Measurements from ENCODE around the gene AP3D1. TPM values are rescaled to one million over a fixed set of nuclear protein-coding genes. Genes with fewer than 3 reads are reported as not detected.
"Not testable (repeated sequence)": the region's sequence is repeated elsewhere in the genome, so short reads cannot be mapped to it uniquely, and the experiment has no call there.

AP3D1 gene
- total RNA-seq, 8 experiments from 2014 or later: 59.6 to 122 (median 78.8) TPM

- in situ Hi-C loops (cut with MboI; ENCODE audit: low pct_unique_long_range_greater_than_20kb in 2 of 9, low sequenced_read_pairs in 9 of 9, unreplicated experiment in 9 of 9): no loop called here
These were observed 11.8 kb downstream of the AP3D1 start for GRCh38 chr19:2139385-2140137.

GRCh38 chr19:2138061-2138728 is 13.2 kb downstream of the AP3D1 start:
- 80 to 100% (median 92%) methylated on average over 3 to 6 of the region's 23 CpGs; no CpG with 5 or more reads in 5 of the 10 experiments for WGBS, 10 experiments
- no peak overlapping the region for H3K27ac ChIP-seq
- no peak overlapping the region for H3K4me3 ChIP-seq
- no peak for ATAC-seq (replicated peaks in 6 of 8)
- no peaks in the 10 kb centered on the region for H3K4me1 ChIP-seq (replicated peaks in 1 of 2)
- in situ Hi-C loops (cut with MboI; ENCODE audit: low pct_unique_long_range_greater_than_20kb in 2 of 9, low sequenced_read_pairs in 9 of 9, unreplicated experiment in 9 of 9): no loop called here

More at GRCh38 chr19:2139385-2140137, 11.8 kb downstream of the AP3D1 start:
- 86 to 100% (median 88%) methylated on average over 2 to 4 of the region's 22 CpGs; no CpG with 5 or more reads in 6 of the 10 experiments for WGBS, 10 experiments
- H3K4me1 ChIP-seq (replicated peaks in 1 of 2): no peaks in the 10 kb centered on the region
- no peak for ATAC-seq (replicated peaks in 6 of 8)
- H3K4me3 ChIP-seq: no peak overlapping the region
- no peak overlapping the region for H3K27ac ChIP-seq

- no peak overlapping the region for H3K27ac ChIP-seq
- in situ Hi-C loops (cut with MboI; ENCODE audit: low pct_unique_long_range_greater_than_20kb in 2 of 9, low sequenced_read_pairs in 9 of 9, unreplicated experiment in 9 of 9): no loop called here
- no peak for ATAC-seq (replicated peaks in 6 of 8)
- H3K4me1 ChIP-seq (replicated peaks in 1 of 2): no peaks in the 10 kb centered on the region
- no peak overlapping the region for H3K4me3 ChIP-seq
- whole genome bisulfite sequencing, 10 experiments: 96 to 100% (median 100%) methylated on average over 2 to 4 of the region's 23 CpGs; no CpG with 5 or more reads in 7 of the 10 experiments
These were observed 14.6 kb downstream of the AP3D1 start for GRCh38 chr19:2136796-2137195.

DNA sequence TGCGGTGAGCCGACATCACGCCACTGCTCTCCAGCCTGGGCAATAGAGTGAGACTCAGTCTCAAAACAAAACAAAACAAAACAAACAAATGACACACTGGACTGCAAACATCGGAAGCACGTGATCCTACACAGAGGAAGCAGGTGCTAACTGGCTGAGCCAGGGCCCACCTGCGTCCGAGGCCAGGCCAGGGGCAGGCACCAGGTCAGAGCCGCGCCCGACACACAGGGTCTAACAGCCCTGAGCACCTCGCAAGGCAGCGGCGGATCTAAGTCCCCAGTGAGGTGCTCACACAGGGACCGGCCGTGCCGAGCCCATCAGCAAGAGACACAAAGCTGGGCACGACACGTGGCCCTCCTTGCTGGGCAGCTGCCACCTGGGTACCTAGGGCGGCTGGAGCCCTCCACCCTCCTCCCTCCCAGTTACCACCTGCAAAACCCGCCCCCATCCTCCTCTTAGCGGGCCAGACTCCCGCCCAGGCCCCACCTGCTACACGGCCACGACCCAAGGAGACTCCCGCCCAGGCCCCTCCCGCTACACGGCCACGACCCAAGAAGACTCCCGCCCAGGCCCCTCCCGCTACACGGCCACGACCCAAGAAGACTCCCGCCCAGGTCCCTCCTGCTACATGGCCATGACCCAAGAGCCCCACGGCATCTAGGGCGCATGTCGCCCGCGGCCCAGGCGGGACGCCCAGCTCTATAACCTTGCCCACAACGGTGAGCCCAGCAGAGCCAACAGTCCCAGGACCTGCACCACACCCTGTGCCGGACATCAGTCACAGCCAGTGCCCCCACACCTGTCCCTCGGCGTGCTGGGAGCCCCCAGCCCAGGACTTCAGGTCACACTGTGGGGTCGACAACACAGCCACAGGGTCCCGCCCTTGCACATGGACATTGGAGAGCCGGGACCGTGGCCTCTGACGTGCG is 15.6 kb downstream of the AP3D1 start:
- in situ Hi-C loops (cut with MboI; ENCODE audit: low pct_unique_long_range_greater_than_20kb in 2 of 9, low sequenced_read_pairs in 9 of 9, unreplicated experiment in 9 of 9): no loop called here
- ATAC-seq (replicated peaks in 6 of 8): peak in 5 of 8 experiments; percentile 15 to 32 (median 28)
- Histone ChIP-seq H3K4me1 (replicated peaks in 1 of 2) (no peaks in the 10 kb centered on the region), H3K4me3 (no peak overlapping the region), H3K27ac (no peak overlapping the region)
- WGBS, 10 experiments: 79 to 100% (median 95%) methylated on average over 1 to 5 of the region's 50 CpGs; no CpG with 5 or more reads in 2 of the 10 experiments

DNA sequence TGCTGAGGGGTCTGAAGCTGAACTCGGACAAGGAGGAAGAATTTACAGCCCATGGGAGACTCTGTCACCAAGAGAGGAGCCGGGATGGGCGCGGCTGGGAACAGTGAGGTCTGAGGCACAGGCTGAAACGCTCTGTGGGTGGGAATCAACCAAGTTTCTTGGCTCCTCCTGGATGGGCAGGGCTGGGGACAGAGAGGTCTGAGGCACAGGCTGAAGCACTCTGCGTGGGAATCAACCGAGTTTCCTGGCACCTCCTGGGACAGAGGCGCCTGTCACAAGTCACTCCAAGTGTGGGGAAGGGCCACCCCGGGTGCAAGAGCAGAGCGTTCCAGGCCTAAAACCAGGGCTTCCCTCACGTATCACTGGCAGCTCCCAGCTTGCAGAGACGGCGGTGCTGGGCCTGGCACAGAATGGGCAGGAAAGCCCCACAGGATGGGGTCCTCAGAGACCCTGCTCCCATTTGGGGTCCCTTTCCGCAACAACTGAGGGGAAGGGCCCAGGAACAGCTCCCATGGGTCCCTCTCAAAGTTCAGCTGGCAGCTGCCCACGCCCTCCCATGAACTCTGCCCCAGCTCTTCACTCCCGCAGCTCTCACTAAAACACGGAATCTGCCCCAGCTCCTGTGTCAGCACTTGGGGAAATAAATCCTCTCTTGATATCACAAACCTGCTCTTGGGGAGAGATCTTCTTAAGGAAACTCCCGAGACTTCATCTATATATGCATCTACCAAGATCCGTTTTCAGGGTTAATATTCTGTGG is 18.5 kb downstream of the AP3D1 start:
- WGBS, 10 experiments: 10 to 100% (median 69%) methylated on average over 2 to 10 of the region's 19 CpGs; no CpG with 5 or more reads in 3 of the 10 experiments
- peak in 2 of 8 experiments; percentile 93 to 95 for ATAC-seq (replicated peaks in 6 of 8)
- Histone ChIP-seq H3K4me3 (no peak overlapping the region), H3K4me1 (replicated peaks in 1 of 2) (no peaks in the 10 kb centered on the region), H3K27ac (no peak overlapping the region)
- in situ Hi-C loops (cut with MboI; ENCODE audit: low pct_unique_long_range_greater_than_20kb in 2 of 9, low sequenced_read_pairs in 9 of 9, unreplicated experiment in 9 of 9): no loop called here

DNA sequence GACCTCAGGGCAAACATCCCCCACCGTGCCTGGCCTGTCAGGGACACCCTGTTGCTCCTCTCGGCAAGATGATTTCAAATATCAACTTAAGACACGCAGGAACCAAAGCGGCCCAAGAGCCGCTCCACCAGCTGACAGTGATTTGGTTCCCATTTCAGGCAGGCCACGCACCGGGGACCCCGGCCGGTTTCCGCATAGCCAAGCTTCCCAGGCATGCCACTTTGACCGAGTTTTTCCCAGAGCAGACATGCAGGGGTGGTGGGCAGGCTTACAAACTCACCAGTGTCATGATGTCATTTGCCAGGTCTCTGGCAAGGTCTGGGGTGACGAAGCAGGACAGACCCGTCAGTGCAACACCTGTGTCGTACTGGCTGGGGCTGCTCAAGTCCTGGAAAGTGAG is 19.2 kb downstream of the AP3D1 start:
- WGBS, 10 experiments: 80 to 100% (median 100%) methylated on average over 1 to 10 of the region's 14 CpGs; no CpG with 5 or more reads in 5 of the 10 experiments
- in situ Hi-C loops (cut with MboI; ENCODE audit: low pct_unique_long_range_greater_than_20kb in 2 of 9, low sequenced_read_pairs in 9 of 9, unreplicated experiment in 9 of 9): no loop called here
- H3K27ac ChIP-seq: no peak overlapping the region
- no peak overlapping the region for H3K4me3 ChIP-seq
- no peak for ATAC-seq (replicated peaks in 6 of 8)
- no peaks in the 10 kb centered on the region for H3K4me1 ChIP-seq (replicated peaks in 1 of 2)

GRCh38 chr19:2131012-2131975 is 20.1 kb downstream of the AP3D1 start:
- ATAC-seq (replicated peaks in 6 of 8); in situ Hi-C loops (cut with MboI; ENCODE audit: low pct_unique_long_range_greater_than_20kb in 2 of 9, low sequenced_read_pairs in 9 of 9, unreplicated experiment in 9 of 9); H3K4me1 ChIP-seq (replicated peaks in 1 of 2); H3K27ac ChIP-seq; H3K4me3 ChIP-seq: not testable (repeated sequence)
- 83 to 98% (median 89%) methylated on average over 1 to 9 of the region's 67 CpGs; no CpG with 5 or more reads in 6 of the 10 experiments for whole genome bisulfite sequencing, 10 experiments

DNA sequence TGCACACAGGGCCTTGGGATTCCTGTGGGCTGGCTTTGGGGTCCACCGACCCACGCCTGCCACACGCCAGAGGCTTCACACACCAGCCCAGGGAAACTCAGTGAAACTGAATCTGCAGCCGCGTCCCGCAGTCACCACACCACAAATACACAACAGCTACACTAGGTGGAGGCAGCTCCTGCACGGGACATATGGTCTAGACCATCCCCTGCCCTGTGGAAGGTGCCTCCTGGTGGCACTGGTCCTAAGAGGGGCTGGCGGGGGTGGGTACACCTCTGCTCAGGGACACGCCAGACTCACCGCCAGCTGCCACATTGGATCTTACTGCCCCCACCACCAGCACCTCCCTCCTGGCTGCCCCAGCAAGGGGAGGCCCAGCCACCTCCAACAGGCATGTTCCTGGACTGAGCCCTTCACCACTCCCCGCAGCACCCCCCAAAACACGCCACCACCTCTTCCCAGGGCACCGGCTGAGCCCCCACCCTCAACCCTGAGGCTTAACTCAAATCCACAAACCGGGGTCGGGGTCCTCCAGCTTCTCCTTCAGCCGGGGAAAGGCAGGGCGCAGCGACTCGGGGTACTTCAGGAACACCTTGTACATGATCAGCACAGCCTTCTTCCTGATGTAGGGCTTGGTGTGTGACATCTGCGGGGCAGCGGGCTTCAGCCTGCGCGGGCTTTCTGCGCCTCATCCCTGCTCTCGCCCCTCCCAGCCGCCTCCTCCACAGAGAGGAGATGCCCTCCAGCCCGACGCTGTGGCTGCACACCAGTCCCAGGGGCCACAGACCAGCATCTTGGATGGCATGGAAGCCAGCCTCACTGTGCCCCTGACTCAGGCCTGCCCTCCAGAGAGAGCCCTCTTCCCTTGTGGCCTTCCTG is 21.2 kb downstream of the AP3D1 start:
- Histone ChIP-seq H3K27ac (no peak overlapping the region), H3K4me3 (no peak overlapping the region), H3K4me1 (replicated peaks in 1 of 2) (no peaks in the 10 kb centered on the region)
- peak in 1 of 8 experiments; percentile 11 for ATAC-seq (replicated peaks in 6 of 8)
- WGBS, 10 experiments: 90 to 100% (median 90%) methylated on average over 1 to 4 of the region's 28 CpGs; no CpG with 5 or more reads in 7 of the 10 experiments
- in situ Hi-C loops (cut with MboI; ENCODE audit: low pct_unique_long_range_greater_than_20kb in 2 of 9, low sequenced_read_pairs in 9 of 9, unreplicated experiment in 9 of 9): no loop called here

DNA sequence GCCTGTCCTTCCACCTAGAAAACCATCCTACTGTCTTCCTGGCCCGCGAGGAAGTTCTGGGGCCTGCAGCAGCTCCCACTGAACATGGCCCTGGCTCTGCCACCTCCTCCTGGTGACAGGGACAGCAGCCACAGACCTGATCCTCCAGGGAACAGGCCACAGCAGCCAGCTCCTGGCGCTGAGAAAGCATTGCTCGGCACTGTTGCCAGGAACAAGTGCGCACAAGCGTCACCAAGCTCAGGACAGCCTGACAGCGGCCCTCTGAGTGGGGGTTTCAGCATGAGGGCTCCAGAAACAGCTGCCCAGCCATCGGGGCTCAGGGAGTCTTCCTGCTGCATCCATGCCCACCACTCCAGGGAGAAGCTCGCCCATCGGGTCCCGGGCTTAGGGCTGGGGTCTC is 21.9 kb downstream of the AP3D1 start:
- WGBS, 10 experiments: 97 to 100% (median 100%) methylated on average over 2 to 10 of the region's 11 CpGs; no CpG with 5 or more reads in 7 of the 10 experiments
- no peaks in the 10 kb centered on the region for H3K4me1 ChIP-seq (replicated peaks in 1 of 2)
- no peak overlapping the region for H3K27ac ChIP-seq
- no peak for ATAC-seq (replicated peaks in 6 of 8)
- H3K4me3 ChIP-seq: no peak overlapping the region
- in situ Hi-C loops (cut with MboI; ENCODE audit: low pct_unique_long_range_greater_than_20kb in 2 of 9, low sequenced_read_pairs in 9 of 9, unreplicated experiment in 9 of 9): no loop called here

DNA sequence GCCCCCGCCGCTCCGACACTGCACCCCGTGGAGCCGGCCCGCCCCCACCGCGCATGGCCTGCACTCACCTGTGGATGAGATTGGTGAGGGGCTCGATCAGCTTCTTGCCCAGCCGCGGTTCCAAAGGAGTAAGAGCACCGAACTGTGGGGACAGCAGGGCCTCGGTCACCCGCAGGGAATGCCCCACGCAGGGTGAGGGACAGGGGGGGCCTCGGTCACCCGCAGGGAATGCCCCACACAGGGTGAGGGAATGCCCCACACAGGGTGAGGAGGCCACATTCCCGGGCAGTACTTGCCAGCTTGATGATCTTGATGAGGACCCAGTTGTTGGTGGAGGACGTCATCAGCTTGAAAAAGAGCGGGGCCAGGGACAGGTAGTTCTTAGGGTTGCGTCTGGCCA is 22.3 kb downstream of the AP3D1 start:
- ATAC-seq (replicated peaks in 6 of 8): no peak
- WGBS, 10 experiments: 100% methylated on average over 1 of the region's 21 CpGs; no CpG with 5 or more reads in 8 of the 10 experiments
- no peak overlapping the region for H3K27ac ChIP-seq
- no peak overlapping the region for H3K4me3 ChIP-seq
- no peaks in the 10 kb centered on the region for H3K4me1 ChIP-seq (replicated peaks in 1 of 2)
- in situ Hi-C loops (cut with MboI; ENCODE audit: low pct_unique_long_range_greater_than_20kb in 2 of 9, low sequenced_read_pairs in 9 of 9, unreplicated experiment in 9 of 9): no loop called here

GRCh38 chr19:2128252-2128651 is 23.1 kb downstream of the AP3D1 start:
- WGBS, 10 experiments: 67% methylated on average over 2 of the region's 34 CpGs; no CpG with 5 or more reads in 9 of the 10 experiments
- H3K27ac ChIP-seq; in situ Hi-C loops (cut with MboI; ENCODE audit: low pct_unique_long_range_greater_than_20kb in 2 of 9, low sequenced_read_pairs in 9 of 9, unreplicated experiment in 9 of 9): not testable (repeated sequence)

More at GRCh38 chr19:2128252-2128651, 23.1 kb downstream of the AP3D1 start:
- ATAC-seq (replicated peaks in 6 of 8): peak in 4 of 8 experiments; percentile 7 to 57 (median 32)
- H3K4me1 ChIP-seq (replicated peaks in 1 of 2); H3K4me3 ChIP-seq: not testable (repeated sequence)
